ENCODE data around the gene TENM3.

DNA sequence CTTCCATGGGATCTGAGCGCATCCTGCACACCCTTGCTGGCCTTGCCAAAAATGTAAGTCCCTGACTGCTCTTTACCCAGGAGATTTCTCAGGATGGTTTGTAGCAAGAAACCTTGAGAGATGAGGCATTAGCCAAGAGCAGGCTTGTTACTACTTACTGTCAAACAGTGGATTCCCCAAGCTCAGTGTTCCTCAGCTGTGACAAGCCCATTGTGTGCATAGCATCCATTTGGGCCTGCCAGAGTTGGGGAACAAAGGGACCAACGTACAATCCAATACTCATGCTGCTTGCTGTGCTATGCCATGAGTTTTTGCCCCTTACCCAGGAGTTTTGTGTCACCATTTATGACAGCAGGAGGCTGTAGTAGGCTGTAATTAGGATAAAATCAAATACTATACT, 267.6 kb downstream of the TENM3 start:
- TF ChIP-seq CTCF (IDR thresholded peaks at IDR 0.05) (no peak), POLR2A (IDR thresholded peaks at IDR 0.05) (no peak)

Data from uterus (tissue), 2 donors.